H1 (cell line): ENCODE data around the gene ATP6V1G1. TPM values are rescaled to one million over a fixed set of nuclear protein-coding genes. Genes with fewer than 3 reads are reported as not detected.

Experiments
- BACH1 ChIP-seq: IDR thresholded peaks from 2 replicates; pipeline ENCODE4 v1.6.1; 2012; ENCODE audit warnings: low read length, improper control_type of control experiment
- EP300 ChIP-seq, 2 experiments: IDR thresholded peaks; 1 replicate in 1 of 2; 2 replicates in 1 of 2; pipeline ENCODE4 v1.6.1; 2011 to 2012; ENCODE audit warnings: low read depth in 2 of 2, low read length in 2 of 2, mild to moderate bottlenecking in 2 of 2, borderline replicate concordance in 1 of 2, inconsistent platforms in 1 of 2, moderate library complexity in 1 of 2
- POLR2A ChIP-seq, 2 experiments: IDR thresholded peaks; 1 replicate in 1 of 2; 2 replicates in 1 of 2; pipeline ENCODE4 v1.6.1; 2011; ENCODE audit warnings: low read depth in 2 of 2, low read length in 2 of 2, mild to moderate bottlenecking in 2 of 2; ENCODE audit errors: control extremely low read depth in 1 of 2
- POU5F1 ChIP-seq: IDR thresholded peaks from 2 replicates; pipeline ENCODE4 v1.6.1; 2011; ENCODE audit warnings: low read depth, mild to moderate bottlenecking, low read length, moderate library complexity
- SAP30 ChIP-seq: fragments of 300-600 bp; sonication (generic); IDR thresholded peaks from 2 replicates; pipeline ENCODE4 v1.7.1; 2012; ENCODE audit warnings: low read length, moderate library complexity, mild to moderate bottlenecking, inconsistent platforms; ENCODE audit not compliant: insufficient read depth, insufficient replicate concordance
- SP1 ChIP-seq: IDR thresholded peaks from 2 replicates; pipeline ENCODE4 v1.6.1; 2011; ENCODE audit warnings: low read depth, low read length
- SUZ12 ChIP-seq: fragments of 200-600 bp; sonication (generic); IDR thresholded peaks from 2 replicates; pipeline ENCODE4 v1.6.1; 2012; ENCODE audit warnings: mild to moderate bottlenecking, inconsistent platforms, low read length, moderate library complexity, mixed read lengths
- YY1 ChIP-seq: IDR thresholded peaks from 2 replicates; pipeline ENCODE4 v1.6.1; 2011; ENCODE audit warnings: low read depth, mild to moderate bottlenecking, low read length
- polyA plus RNA-seq, 7 experiments: library from polyadenylated mRNA; depleted of rRNA in 3 of 7; stranded (reverse) in 5 of 7; unstranded in 2 of 7; fragments of >200 nt in 5 of 7; fragments of 200-250 nt in 2 of 7; gene quantifications; 1 replicate in 5 of 7; 2 replicates in 1 of 7; 4 replicates in 1 of 7; pipeline versions ENCODE4 v1.2.1 to v1.2.3, GENCODE V29; 2011 to 2013; ENCODE audit warnings: missing spikeins in 2 of 7, mixed read lengths in 2 of 7
- total RNA-seq: library from RNA; stranded (reverse); fragmentation: NEBNext Ultra II Directional; extraction: Animal tissue kit (Norgen Biotek cat#: 25700); gene quantifications from 2 replicates; pipeline ENCODE4 v1.2.1, GENCODE V29; 2021
- TF ChIP-seq, protein P1 (sequence below): fragments of 300-600 bp; sonication (generic); IDR thresholded peaks from 2 replicates; pipeline ENCODE4 v1.7.1; 2012; ENCODE audit warnings: low read length, moderate library complexity, mild to moderate bottlenecking, inconsistent platforms; ENCODE audit not compliant: insufficient replicate concordance
- TF ChIP-seq, protein P2 (sequence below), 3 experiments: IDR thresholded peaks; 1 replicate in 2 of 3; 2 replicates in 1 of 3; pipeline versions ENCODE4 v1.5.1 to v1.6.1; 2011; ENCODE audit warnings: low read length in 3 of 3, mild to moderate bottlenecking in 3 of 3, inconsistent platforms in 2 of 3, low read depth in 1 of 3, moderate library complexity in 1 of 3; ENCODE audit not compliant: insufficient read depth in 1 of 3; ENCODE audit errors: control extremely low read depth in 1 of 3

ATP6V1G1 gene
- total and polyA plus RNA-seq, 2 of the 8 experiments (the other 6 are each of a cell fraction or from before 2014, with no cell fraction given): 112 to 124 TPM

DNA sequence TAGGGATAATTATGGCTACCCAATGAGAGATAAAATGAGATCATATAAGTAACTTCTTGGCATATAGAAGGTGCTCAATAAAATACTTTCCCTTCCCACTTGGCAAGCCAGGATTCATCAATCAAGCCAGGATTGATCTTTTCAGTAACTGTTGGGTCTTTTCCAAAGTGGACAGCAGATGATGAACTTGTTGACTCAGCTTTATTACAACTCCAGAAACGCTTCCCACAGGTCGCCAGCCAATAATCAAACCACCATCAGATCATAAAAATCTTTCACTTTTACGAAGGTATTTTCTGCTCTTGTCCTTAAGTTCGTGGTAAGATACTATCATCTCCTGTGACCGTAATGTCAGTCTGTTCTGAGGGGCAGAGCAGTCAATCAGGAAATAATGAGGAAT is 42.5 kb upstream of the ATP6V1G1 start (continued):
- TF ChIP-seq, protein P1, sequence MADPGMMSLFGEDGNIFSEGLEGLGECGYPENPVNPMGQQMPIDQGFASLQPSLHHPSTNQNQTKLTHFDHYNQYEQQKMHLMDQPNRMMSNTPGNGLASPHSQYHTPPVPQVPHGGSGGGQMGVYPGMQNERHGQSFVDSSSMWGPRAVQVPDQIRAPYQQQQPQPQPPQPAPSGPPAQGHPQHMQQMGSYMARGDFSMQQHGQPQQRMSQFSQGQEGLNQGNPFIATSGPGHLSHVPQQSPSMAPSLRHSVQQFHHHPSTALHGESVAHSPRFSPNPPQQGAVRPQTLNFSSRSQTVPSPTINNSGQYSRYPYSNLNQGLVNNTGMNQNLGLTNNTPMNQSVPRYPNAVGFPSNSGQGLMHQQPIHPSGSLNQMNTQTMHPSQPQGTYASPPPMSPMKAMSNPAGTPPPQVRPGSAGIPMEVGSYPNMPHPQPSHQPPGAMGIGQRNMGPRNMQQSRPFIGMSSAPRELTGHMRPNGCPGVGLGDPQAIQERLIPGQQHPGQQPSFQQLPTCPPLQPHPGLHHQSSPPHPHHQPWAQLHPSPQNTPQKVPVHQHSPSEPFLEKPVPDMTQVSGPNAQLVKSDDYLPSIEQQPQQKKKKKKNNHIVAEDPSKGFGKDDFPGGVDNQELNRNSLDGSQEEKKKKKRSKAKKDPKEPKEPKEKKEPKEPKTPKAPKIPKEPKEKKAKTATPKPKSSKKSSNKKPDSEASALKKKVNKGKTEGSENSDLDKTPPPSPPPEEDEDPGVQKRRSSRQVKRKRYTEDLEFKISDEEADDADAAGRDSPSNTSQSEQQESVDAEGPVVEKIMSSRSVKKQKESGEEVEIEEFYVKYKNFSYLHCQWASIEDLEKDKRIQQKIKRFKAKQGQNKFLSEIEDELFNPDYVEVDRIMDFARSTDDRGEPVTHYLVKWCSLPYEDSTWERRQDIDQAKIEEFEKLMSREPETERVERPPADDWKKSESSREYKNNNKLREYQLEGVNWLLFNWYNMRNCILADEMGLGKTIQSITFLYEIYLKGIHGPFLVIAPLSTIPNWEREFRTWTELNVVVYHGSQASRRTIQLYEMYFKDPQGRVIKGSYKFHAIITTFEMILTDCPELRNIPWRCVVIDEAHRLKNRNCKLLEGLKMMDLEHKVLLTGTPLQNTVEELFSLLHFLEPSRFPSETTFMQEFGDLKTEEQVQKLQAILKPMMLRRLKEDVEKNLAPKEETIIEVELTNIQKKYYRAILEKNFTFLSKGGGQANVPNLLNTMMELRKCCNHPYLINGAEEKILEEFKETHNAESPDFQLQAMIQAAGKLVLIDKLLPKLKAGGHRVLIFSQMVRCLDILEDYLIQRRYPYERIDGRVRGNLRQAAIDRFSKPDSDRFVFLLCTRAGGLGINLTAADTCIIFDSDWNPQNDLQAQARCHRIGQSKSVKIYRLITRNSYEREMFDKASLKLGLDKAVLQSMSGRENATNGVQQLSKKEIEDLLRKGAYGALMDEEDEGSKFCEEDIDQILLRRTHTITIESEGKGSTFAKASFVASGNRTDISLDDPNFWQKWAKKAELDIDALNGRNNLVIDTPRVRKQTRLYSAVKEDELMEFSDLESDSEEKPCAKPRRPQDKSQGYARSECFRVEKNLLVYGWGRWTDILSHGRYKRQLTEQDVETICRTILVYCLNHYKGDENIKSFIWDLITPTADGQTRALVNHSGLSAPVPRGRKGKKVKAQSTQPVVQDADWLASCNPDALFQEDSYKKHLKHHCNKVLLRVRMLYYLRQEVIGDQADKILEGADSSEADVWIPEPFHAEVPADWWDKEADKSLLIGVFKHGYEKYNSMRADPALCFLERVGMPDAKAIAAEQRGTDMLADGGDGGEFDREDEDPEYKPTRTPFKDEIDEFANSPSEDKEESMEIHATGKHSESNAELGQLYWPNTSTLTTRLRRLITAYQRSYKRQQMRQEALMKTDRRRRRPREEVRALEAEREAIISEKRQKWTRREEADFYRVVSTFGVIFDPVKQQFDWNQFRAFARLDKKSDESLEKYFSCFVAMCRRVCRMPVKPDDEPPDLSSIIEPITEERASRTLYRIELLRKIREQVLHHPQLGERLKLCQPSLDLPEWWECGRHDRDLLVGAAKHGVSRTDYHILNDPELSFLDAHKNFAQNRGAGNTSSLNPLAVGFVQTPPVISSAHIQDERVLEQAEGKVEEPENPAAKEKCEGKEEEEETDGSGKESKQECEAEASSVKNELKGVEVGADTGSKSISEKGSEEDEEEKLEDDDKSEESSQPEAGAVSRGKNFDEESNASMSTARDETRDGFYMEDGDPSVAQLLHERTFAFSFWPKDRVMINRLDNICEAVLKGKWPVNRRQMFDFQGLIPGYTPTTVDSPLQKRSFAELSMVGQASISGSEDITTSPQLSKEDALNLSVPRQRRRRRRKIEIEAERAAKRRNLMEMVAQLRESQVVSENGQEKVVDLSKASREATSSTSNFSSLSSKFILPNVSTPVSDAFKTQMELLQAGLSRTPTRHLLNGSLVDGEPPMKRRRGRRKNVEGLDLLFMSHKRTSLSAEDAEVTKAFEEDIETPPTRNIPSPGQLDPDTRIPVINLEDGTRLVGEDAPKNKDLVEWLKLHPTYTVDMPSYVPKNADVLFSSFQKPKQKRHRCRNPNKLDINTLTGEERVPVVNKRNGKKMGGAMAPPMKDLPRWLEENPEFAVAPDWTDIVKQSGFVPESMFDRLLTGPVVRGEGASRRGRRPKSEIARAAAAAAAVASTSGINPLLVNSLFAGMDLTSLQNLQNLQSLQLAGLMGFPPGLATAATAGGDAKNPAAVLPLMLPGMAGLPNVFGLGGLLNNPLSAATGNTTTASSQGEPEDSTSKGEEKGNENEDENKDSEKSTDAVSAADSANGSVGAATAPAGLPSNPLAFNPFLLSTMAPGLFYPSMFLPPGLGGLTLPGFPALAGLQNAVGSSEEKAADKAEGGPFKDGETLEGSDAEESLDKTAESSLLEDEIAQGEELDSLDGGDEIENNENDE: no peak
- TF ChIP-seq SUZ12 (no peak), YY1 (no peak), POLR2A (IDR thresholded peaks at IDR 0.05; ENCODE audit: control extremely low read depth in 1 of 2, low read depth in 2 of 2, low read length in 2 of 2) (no peak), SAP30 (no peak), BACH1 (no peak), SP1 (no peak), EP300 (IDR thresholded peaks at IDR 0.05; ENCODE audit: borderline replicate concordance in 1 of 2, low read depth in 2 of 2, low read length in 2 of 2) (no peak), POU5F1 (no peak)
- TF ChIP-seq, protein P2, sequence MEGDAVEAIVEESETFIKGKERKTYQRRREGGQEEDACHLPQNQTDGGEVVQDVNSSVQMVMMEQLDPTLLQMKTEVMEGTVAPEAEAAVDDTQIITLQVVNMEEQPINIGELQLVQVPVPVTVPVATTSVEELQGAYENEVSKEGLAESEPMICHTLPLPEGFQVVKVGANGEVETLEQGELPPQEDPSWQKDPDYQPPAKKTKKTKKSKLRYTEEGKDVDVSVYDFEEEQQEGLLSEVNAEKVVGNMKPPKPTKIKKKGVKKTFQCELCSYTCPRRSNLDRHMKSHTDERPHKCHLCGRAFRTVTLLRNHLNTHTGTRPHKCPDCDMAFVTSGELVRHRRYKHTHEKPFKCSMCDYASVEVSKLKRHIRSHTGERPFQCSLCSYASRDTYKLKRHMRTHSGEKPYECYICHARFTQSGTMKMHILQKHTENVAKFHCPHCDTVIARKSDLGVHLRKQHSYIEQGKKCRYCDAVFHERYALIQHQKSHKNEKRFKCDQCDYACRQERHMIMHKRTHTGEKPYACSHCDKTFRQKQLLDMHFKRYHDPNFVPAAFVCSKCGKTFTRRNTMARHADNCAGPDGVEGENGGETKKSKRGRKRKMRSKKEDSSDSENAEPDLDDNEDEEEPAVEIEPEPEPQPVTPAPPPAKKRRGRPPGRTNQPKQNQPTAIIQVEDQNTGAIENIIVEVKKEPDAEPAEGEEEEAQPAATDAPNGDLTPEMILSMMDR (IDR thresholded peaks at IDR 0.05; ENCODE audit: control extremely low read depth in 1 of 3, insufficient read depth in 1 of 3, low read depth in 1 of 3, low read length in 3 of 3): no peak
